ENCODE measurements around the gene UMAD1. TPM values are rescaled to one million over a fixed set of nuclear protein-coding genes. Genes with fewer than 3 reads are reported as not detected.

The UMAD1 gene
- total and polyA plus RNA-seq, 11 donors, result 3.5 to 19.7 (median 15.3) TPM

GRCh38 chr7:7766671-7767070 is 126.1 kb downstream of the UMAD1 start:
- H3K4me1 ChIP-seq, result peaks cover 0 to 16% (median 3%) of the 10 kb centered on the region in 12 donors
- H3K27me3 ChIP-seq, result no peaks in the 10 kb centered on the region
- H3K9me3 ChIP-seq, result no peaks in the 10 kb centered on the region
- intact Hi-C loops (cut with DNase I), result loop anchor here in 5 of 10 donors (10.0 kb wide), 3 partner anchors 182 to 448 kb away; partner anchors contain the start of gene GLCCI1 (in 2 of the 5)
- TF ChIP-seq POLR2A (IDR thresholded peaks at IDR 0.05) (no peak), CTCF (IDR thresholded peaks at IDR 0.05) (no peak)
- no peak overlapping the region for H3K27ac ChIP-seq
- H3K4me3 ChIP-seq, result no peak overlapping the region
- H3K36me3 ChIP-seq, result no peaks in the 10 kb centered on the region
- no peak for ATAC-seq
- no peak for DNase-seq

- WGBS, 4 donors, result 81 to 85% (median 83%) methylated on average over 5 of the region's 5 CpGs
- intact Hi-C loops (cut with DNase I), result loop anchor here in 5 of 10 donors (10.0 kb wide), 3 partner anchors 184 to 446 kb away; partner anchors contain the start of gene GLCCI1 (in 2 of the 5)
These were observed 128.6 kb downstream of the UMAD1 start for GRCh38 chr7:7768977-7769709.

GRCh38 chr7:7769710-7770627 is 129.4 kb downstream of the UMAD1 start:
- Histone ChIP-seq H3K9me3 (no peaks in the 10 kb centered on the region), H3K36me3 (no peaks in the 10 kb centered on the region), H3K4me3 (no peak overlapping the region), H3K4me1 (peaks cover 0 to 6% (median 0%) of the 10 kb centered on the region in 12 donors), H3K27ac (no peak overlapping the region), H3K27me3 (no peaks in the 10 kb centered on the region)
- intact Hi-C loops (cut with DNase I), result loop anchor here in 5 of 10 donors (10.0 kb wide), 3 partner anchors 185 to 445 kb away; partner anchors contain the start of gene GLCCI1 (in 3 of the 5)
- TF ChIP-seq CTCF (IDR thresholded peaks at IDR 0.05) (no peak), POLR2A (IDR thresholded peaks at IDR 0.05) (no peak)
- 90 to 94% (median 93%) methylated on average over 8 of the region's 8 CpGs for WGBS, 4 donors
- no peak for DNase-seq
- ATAC-seq, result no peak

More at GRCh38 chr7:7768977-7769709, 128.6 kb downstream of the UMAD1 start:
- H3K27me3 ChIP-seq, result no peaks in the 10 kb centered on the region
- no peaks in the 10 kb centered on the region for H3K36me3 ChIP-seq
- TF ChIP-seq CTCF (IDR thresholded peaks at IDR 0.05) (no peak), POLR2A (IDR thresholded peaks at IDR 0.05) (no peak)
- ATAC-seq (no peak), DNase-seq (no peak)
- peaks cover 0 to 11% (median 0%) of the 10 kb centered on the region in 12 donors for H3K4me1 ChIP-seq
- no peaks in the 10 kb centered on the region for H3K9me3 ChIP-seq
- H3K27ac ChIP-seq, result no peak overlapping the region
- no peak overlapping the region for H3K4me3 ChIP-seq

- TF ChIP-seq CTCF (IDR thresholded peaks at IDR 0.05), result no peak
- TF ChIP-seq POLR2A (IDR thresholded peaks at IDR 0.05), result no peak
- Histone ChIP-seq H3K27ac (no peak overlapping the region), H3K4me3 (no peak overlapping the region), H3K9me3 (no peaks in the 10 kb centered on the region), H3K4me1 (peaks cover 0 to 5% (median 0%) of the 10 kb centered on the region in 12 donors), H3K27me3 (no peaks in the 10 kb centered on the region), H3K36me3 (no peaks in the 10 kb centered on the region)
- intact Hi-C loops (cut with DNase I), result loop anchor here in 1 of 10 donors (10.0 kb wide), 1 partner anchor 193 kb away; the partner anchor contains the start of gene GLCCI1
- ATAC-seq, result no peak
- DNase-seq, result no peak
These were observed 130.9 kb downstream of the UMAD1 start for GRCh38 chr7:7771452-7771851.

Measured in heart left ventricle (tissue), 16 donors.